Measurements from ENCODE around the gene SCAMP4. TPM values are rescaled to one million over a fixed set of nuclear protein-coding genes. Genes with fewer than 3 reads are reported as not detected.

SCAMP4 gene
- total RNA-seq, 3 donors from 2014 or later = 57.2 to 61.3 (median 59.8) TPM

DNA sequence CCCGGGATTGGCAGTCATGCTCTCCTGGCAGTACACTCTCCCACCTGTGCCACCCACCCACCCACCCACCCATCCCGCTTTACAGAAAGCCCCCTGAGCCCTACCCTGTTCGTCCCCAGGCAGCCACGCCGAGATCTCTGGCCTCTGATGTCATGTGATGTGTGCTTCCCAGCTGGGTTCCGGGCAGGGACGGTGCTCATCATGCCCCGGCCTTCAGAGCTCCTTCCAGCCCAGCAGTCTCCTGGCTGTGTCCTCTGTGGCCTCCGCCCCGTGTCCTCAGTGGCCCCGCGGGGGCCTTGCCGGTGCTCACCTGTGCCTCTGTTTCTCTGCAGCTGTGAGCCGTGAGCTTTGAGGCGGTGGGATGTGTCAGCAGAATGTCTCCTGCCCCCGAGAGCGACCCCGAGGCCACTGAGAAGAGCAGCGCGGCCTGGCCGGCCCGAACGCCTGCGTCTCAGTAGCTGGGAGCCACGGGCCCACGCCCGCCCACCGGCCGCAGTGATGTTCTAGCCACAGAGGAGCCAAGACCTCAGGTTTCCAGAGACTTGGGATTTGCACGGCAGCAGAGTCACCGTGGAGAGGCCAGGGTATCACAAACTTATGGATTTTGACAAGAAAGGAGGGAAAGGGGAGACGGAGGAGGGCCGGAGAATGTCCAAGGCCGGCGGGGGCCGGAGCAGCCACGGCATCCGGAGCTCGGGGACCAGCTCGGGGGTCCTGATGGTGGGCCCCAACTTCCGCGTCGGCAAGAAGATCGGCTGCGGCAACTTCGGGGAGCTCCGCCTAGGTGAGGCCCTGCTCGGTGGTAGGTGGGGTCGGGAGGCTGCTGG, 64.2 kb downstream of the SCAMP4 start:
- H3K4me1 ChIP-seq (ENCODE audit: low read depth) = no peaks in the 10 kb centered on the region
- ATAC-seq (no peak), DNase-seq (no peak)
- H3K4me3 ChIP-seq = no peak overlapping the region
- intact Hi-C loops (cut with DNase I, micrococcal nuclease) = no loop called here
- TF ChIP-seq, protein P1, sequence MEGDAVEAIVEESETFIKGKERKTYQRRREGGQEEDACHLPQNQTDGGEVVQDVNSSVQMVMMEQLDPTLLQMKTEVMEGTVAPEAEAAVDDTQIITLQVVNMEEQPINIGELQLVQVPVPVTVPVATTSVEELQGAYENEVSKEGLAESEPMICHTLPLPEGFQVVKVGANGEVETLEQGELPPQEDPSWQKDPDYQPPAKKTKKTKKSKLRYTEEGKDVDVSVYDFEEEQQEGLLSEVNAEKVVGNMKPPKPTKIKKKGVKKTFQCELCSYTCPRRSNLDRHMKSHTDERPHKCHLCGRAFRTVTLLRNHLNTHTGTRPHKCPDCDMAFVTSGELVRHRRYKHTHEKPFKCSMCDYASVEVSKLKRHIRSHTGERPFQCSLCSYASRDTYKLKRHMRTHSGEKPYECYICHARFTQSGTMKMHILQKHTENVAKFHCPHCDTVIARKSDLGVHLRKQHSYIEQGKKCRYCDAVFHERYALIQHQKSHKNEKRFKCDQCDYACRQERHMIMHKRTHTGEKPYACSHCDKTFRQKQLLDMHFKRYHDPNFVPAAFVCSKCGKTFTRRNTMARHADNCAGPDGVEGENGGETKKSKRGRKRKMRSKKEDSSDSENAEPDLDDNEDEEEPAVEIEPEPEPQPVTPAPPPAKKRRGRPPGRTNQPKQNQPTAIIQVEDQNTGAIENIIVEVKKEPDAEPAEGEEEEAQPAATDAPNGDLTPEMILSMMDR (IDR thresholded peaks at IDR 0.05) = no peak
- H3K36me3 ChIP-seq (ENCODE audit: low read depth) = no peaks in the 10 kb centered on the region
- no peaks in the 10 kb centered on the region for H3K9me3 ChIP-seq

GRCh38 chr19:1970003-1970805, 65.0 kb downstream of the SCAMP4 start:
- no peaks in the 10 kb centered on the region for H3K4me1 ChIP-seq (ENCODE audit: low read depth)
- TF ChIP-seq, protein P1 (IDR thresholded peaks at IDR 0.05) = no peak
- no peaks in the 10 kb centered on the region for H3K9me3 ChIP-seq
- peak; percentile 59 for ATAC-seq
- H3K36me3 ChIP-seq (ENCODE audit: low read depth) = no peaks in the 10 kb centered on the region
- intact Hi-C loops (cut with DNase I, micrococcal nuclease) = no loop called here
- no peak for DNase-seq
- H3K4me3 ChIP-seq = no peak overlapping the region

GRCh38 chr19:1970806-1971502, 65.8 kb downstream of the SCAMP4 start:
- H3K4me1 ChIP-seq (ENCODE audit: low read depth) = no peaks in the 10 kb centered on the region
- intact Hi-C loops (cut with DNase I, micrococcal nuclease) = no loop called here
- ATAC-seq = no peak

GRCh38 chr19:1974381-1975161, 69.4 kb downstream of the SCAMP4 start:
- intact Hi-C loops (cut with DNase I, micrococcal nuclease) = no loop called here
- H3K9me3 ChIP-seq = no peaks in the 10 kb centered on the region
- no peak overlapping the region for H3K4me3 ChIP-seq
- H3K4me1 ChIP-seq (ENCODE audit: low read depth) = no peaks in the 10 kb centered on the region
- DNase-seq = no peak
- no peaks in the 10 kb centered on the region for H3K36me3 ChIP-seq (ENCODE audit: low read depth)
- TF ChIP-seq, protein P1 (IDR thresholded peaks at IDR 0.05) = no peak
- no peak for ATAC-seq

More at GRCh38 chr19:1970806-1971502, 65.8 kb downstream of the SCAMP4 start:
- Histone ChIP-seq H3K36me3 (ENCODE audit: low read depth) (no peaks in the 10 kb centered on the region), H3K4me3 (no peak overlapping the region), H3K9me3 (no peaks in the 10 kb centered on the region)
- TF ChIP-seq, protein P1 (IDR thresholded peaks at IDR 0.05) = no peak
- DNase-seq = no peak

DNA sequence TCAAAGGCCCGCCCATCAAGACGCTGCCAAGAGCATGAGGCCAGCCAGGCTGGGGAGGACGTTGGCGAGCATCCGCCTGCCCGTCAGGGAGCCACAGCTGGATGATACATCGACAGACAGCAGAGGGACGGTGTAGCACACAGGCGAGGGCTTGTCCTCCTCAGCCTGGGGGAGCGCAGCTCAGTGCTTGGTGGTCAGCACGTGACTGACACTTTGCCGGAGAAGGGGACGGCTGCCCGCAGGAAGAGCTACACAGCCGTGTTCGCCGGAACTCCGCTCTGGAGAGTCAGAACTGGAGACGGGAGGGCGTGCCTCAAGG, 69.9 kb downstream of the SCAMP4 start:
- TF ChIP-seq, protein P1 (IDR thresholded peaks at IDR 0.05) = no peak
- Histone ChIP-seq H3K4me1 (ENCODE audit: low read depth) (no peaks in the 10 kb centered on the region), H3K9me3 (no peaks in the 10 kb centered on the region), H3K4me3 (no peak overlapping the region), H3K36me3 (ENCODE audit: low read depth) (no peaks in the 10 kb centered on the region)
- DNase-seq = no peak
- intact Hi-C loops (cut with DNase I, micrococcal nuclease) = no loop called here
- ATAC-seq = peak; percentile 29

Data from mucosa of descending colon (tissue), 3 donors.